Measurements from ENCODE around the gene CRBN.

CRBN gene

GRCh38 chr3:3179407-3180094 is at the start of gene CRBN:
TSS of gene CRBN (minus strand) at chr3:3179691. CDS start at chr3:3179687, 4 bp downstream.
- peak; percentile 60 for DNase-seq

GRCh38 chr3:3227640-3228039 is 48.1 kb upstream of the CRBN start:
- DNase-seq = no peak

- no peak for DNase-seq
These were observed 42.0 kb upstream of the CRBN start for GRCh38 chr3:3221528-3221927.

DNA sequence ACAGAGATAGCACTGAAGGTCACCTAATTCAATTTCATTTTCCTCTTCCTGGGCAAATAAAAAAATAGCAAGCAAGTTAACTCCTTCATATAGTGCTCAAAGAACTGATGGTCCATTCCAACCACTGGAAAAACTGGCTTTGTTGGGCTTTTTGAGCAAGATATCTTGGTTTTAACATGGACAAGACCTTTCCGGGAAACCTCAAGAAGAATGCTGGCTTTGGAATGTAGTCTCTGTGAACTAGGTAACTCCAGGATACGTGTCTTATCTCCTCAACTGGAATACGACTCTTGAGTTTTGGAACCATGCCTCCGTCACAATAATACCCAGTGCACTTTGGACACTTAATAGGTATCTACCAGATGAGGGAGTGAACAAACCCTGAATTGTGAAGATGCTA is 36.9 kb upstream of the CRBN start:
- no peak for DNase-seq

DNA sequence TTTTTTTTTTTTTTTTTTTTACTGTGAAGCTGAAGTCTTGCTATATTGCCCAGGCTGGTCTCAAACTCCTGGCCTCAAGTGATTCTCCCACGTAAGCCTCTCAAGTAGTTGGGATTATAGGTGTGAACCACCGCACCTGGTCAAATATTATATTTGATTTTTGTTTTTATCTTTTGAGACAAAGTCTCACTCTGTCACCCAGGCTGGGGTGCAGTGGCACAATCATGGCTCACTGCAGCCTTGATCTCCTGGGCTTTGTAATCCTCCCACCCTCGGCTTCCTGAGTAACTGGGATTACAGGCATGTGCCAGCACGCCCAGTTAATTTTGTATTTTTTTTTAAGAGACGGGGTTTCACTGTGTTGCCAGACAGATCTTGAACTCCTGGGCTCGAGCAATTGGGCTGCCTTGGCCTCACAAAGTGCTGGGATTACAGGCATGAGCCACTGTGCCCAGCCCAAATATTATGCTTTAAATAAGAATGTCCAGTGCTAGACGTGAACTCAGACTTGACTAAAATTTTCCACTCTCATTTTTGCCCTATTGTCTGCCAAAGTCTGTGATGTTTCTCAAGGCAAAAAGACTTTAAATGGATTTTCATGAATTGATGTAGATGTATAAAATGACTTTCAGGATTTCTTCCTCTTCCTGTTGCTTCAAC is 33.4 kb upstream of the CRBN start:
- DNase-seq = no peak

- no peak for DNase-seq
These were observed 30.2 kb upstream of the CRBN start for GRCh38 chr3:3209714-3210113.

DNA sequence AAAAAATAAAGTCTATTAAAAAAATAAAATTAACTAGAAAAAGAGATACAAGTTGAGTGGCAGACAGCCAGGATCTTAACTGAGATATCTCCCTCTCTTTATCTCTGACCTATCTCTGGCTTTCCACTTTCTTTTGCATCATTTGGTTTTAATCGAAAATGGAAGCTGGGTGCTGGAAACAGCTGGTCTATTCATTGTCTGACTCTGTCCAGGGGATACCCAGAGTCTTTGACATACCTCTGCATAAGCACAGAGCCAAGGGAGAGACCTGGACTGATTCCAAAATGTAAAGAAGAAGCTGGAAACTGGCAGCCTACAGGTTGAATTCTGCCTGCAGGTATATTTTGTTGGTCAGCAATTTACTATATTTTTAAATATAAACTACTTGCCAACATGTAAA is 29.6 kb upstream of the CRBN start:
- DNase-seq = no peak

DNA sequence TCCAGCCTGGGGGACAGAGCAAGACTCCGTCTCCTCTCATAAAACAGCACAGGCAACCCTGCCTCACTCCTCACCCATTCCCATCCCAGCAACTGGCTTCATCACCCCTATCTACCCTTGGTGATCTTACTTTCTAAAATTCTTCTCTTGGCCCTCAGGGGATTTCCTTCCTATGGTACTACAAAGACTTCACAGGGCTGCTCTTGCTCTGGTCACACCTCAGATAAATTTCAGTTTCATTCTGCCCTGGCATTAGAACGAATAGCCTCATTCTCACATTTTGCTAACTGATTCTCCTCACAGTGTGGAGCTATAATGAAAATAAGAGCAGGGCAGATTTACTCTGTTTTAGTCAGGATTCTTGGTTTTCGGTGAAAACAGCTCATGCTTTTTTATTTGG is 22.1 kb upstream of the CRBN start:
- no peak for DNase-seq

- peak; percentile 42 for DNase-seq
These were observed 21.2 kb upstream of the CRBN start for GRCh38 chr3:3200632-3201212.

DNA sequence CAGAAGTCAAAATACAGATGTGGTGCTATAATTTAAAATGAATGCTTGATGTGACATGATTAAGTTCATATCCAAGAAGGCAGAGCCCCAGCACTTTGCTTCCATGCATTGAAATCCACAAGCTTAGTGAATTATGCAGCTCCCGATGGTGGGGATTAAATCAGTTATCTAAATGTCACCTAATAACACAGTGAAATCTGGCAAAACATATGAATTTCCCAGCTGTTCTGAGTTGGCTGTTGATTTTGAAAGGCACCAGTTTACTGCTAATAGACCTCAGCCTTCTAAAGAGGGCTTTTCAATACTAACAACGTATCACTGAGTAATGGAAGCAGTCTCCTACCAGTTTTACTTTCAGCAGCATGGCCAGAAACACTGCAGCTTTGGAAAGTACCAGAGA is 19.8 kb upstream of the CRBN start:
- no peak for DNase-seq

GRCh38 chr3:3196148-3196861 is 16.8 kb upstream of the CRBN start:
- peak; percentile 0 for DNase-seq

DNA sequence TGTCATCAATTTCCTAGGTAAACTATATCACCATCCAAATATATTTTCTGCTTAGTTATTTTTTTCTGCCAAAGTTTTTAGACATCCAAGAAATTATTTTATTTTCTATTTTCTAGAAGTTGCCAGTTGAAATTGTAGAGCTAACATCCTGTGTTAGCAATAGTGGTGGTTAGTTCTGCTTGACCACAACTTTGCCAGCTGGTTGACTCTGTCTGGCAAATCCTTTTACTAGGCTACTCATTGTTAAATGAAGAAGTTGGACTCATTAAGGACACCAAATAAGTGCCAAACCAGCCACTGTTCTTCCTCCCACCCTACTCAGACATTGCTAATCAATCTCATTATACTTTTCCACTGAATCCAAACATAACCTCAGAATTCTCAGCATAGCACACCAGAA is 15.4 kb upstream of the CRBN start:
- DNase-seq = no peak

GRCh38 chr3:3192286-3192675 is 12.8 kb upstream of the CRBN start:
- DNase-seq = no peak

DNA sequence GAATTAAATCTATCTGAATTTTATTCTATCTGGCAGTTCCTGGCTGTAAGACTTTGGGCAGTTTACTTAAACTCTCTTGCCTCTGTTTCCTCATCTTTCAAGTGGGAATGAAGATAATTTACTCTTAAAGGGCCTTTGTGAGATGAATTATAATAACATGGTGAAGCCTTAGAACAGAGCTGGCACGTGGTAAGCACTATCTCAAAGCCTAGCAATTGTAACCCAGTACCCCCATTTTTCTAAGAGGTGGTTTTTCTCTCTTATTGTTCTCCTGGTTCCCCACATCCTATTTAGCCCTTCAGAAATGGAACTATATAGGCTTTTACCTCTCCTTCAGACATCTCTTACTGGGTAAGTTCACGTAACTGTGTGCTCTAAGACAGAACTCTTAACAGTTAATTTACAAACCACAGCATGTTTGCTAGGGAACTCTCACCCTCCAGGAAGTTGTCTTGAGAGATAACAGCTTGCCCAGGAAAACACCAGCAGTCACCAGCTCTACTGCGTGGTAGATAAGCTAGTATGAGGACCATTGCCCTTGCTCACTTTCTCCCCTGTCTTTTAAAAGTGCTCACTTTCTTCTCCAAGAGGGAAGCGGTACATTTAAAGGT is 12.3 kb upstream of the CRBN start:
- no peak for DNase-seq

- no peak for DNase-seq
These were observed 10.5 kb upstream of the CRBN start for GRCh38 chr3:3189961-3190360.

DNA sequence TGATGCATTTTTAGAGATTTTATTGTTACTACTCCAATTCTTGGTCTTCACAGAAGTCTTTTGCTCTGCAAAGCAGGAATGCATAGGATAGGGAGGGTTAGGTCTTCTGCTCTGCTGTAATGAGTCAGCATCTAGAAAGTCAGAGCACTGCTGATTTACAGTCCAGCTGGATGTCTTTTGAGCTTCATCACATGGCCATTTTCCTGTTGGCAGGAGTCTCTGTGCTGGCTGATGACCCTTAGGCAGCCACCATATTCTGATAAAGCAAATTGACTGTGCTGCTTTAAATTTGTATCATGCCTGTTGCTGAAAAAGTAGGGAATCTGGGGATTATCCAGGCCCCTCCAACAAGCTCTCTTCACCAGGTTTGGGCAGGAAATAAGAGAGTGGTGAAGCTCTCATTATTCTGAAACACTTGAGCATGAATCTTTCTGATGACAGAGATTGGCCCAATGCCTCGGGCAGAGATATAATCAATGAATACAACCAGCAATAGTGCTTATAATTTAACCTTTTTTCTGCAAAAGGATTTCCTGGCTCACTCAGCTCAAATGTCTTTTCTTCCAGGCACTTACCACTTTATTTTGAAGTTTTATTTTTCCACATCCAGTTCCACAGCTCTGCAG is 9.7 kb upstream of the CRBN start:
- no peak for DNase-seq

GRCh38 chr3:3184876-3185275 is 5.4 kb upstream of the CRBN start:
- DNase-seq = no peak

DNA sequence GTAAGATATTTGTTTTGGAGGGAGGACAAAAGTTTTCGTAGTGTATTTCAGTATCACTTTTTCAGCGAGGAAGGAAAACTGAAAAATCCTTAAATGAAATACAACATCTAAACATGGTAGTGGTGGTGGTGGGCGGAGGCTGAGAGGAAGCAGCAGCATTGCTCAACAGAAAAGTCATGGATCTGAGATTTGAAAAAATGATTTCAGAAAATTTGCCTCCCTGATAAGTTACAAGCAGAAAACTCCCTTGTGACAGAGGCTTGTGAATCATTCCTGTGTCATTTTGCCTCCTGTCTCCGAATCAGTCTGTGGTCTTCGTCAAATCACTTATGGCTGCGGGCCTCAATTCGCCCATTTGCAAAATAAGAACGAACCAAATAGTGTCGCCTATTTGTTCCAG is 965 bp upstream of the CRBN start:
- no peak for DNase-seq

- no peak for DNase-seq
These were observed 778 bp downstream of the CRBN start for GRCh38 chr3:3178498-3179328.

DNA sequence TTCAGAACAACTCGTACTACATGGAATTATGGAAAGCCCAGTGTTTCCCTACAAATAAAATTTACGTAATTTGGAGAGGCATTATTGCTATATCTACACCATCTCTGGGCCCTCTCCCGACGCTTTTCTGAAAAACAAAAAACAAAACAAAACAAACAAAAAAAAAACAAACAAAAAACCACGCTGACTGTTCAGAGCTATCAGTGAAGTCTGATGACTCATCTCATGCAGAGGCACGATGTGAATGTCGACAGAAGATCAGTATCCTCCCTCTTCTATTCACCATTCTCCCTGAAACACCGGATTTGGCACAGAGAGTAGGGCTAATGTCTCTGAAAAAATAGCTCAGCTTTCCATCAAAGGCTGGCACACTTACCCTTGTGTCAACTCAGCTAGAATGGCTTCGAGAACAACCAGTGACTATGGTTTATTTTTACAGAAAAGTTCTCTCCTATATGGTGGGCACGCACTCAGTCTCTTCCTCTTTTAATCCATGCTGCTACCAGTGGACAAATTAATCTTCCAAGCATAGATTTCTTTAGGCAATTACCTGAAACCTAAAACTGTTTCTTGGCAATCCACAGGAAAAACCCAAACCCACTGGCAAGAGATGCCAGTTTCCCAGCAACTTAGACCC is 1.5 kb downstream of the CRBN start:
- DNase-seq = no peak

DNA sequence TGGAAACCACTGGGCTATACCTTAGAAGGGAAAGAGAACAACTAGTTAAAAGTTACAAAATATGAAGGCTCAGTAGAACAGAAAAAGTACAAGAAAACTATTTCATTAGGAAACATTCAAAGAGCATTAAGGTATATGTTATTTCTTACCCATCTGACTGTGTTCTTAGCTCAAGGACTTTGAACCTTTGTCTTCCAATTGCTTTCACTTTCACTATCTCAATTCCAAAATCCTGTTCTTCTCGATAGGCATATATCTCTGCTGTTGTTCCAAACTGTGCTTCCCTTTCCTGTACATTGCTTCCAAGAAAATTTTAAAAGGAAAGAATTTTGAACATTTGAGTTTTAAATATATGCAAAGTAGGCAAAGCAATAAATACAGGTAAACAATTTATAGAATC is 6.9 kb downstream of the CRBN start:
- DNase-seq = no peak

DNA sequence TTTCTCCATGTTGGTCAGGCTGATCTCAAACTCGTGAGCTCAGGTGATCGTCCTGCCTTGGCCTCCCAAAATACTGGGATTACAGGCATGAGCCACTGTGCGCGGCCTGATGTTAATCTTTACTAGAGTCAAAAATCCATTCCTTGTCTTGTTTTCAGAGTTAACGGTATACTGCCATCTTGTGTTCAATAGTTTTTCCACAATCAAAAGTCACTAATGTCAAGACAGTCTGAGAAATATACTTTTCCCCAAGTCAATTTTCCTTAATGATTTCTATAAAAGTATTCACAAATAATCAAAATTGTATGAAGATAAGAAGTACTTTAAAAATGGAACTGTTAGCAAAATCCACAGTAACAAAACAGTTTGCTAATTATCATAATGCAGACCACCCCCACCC is 8.5 kb downstream of the CRBN start:
- peak; percentile 2 for DNase-seq
